ENCODE measurements around the gene OPCML.

Gene OPCML

GRCh38 chr11:132424433-132424832 lies 1107.9 kb downstream of the OPCML start:
- Histone ChIP-seq H3K27ac (no peak overlapping the region), H3K4me3 (IDR thresholded peaks at IDR 0.05; ENCODE audit: insufficient read depth, low read depth, low read length) (no peak overlapping the region), H3K36me3 (ENCODE audit: insufficient read depth) (no peaks in the 10 kb centered on the region), H3K79me2 (ENCODE audit: insufficient read depth, low read depth) (no peaks in the 10 kb centered on the region), H2AFZ (ENCODE audit: low read depth) (no peak overlapping the region), H4K20me1 (ENCODE audit: insufficient read depth) (no peaks in the 10 kb centered on the region), H3K4me1 (ENCODE audit: low read depth, poor library complexity, severe bottlenecking) (peaks cover 49% of the 10 kb centered on the region), H3K4me2 (no peak overlapping the region), H3K9ac (no peak overlapping the region), H3K27me3 (ENCODE audit: insufficient read depth, low read depth) (no peaks in the 10 kb centered on the region)
- TF ChIP-seq CTCF (conservative IDR thresholded peaks at IDR 0.05; ENCODE audit: low read depth, low read length) = no peak

- no peak overlapping the region for H3K27ac ChIP-seq
- no peak overlapping the region for H3K4me2 ChIP-seq
- H3K36me3 ChIP-seq (ENCODE audit: insufficient read depth) = no peaks in the 10 kb centered on the region
- H3K27me3 ChIP-seq (ENCODE audit: insufficient read depth, low read depth) = no peaks in the 10 kb centered on the region
- no peak overlapping the region for H2AFZ ChIP-seq (ENCODE audit: low read depth)
- H3K9ac ChIP-seq = no peak overlapping the region
- H3K4me3 ChIP-seq (IDR thresholded peaks at IDR 0.05; ENCODE audit: insufficient read depth, low read depth, low read length) = no peak overlapping the region
- H3K4me1 ChIP-seq (ENCODE audit: low read depth, poor library complexity, severe bottlenecking) = peaks cover 40% of the 10 kb centered on the region
- H3K79me2 ChIP-seq (ENCODE audit: insufficient read depth, low read depth) = no peaks in the 10 kb centered on the region
- no peaks in the 10 kb centered on the region for H4K20me1 ChIP-seq (ENCODE audit: insufficient read depth)
- TF ChIP-seq CTCF (conservative IDR thresholded peaks at IDR 0.05; ENCODE audit: low read depth, low read length) = no peak
Measured at GRCh38 chr11:132423266-132423665, 1109.0 kb downstream of the OPCML start.

- Histone ChIP-seq H2AFZ (ENCODE audit: low read depth) (no peak overlapping the region), H3K4me1 (ENCODE audit: low read depth, poor library complexity, severe bottlenecking) (peaks cover 35% of the 10 kb centered on the region), H3K4me2 (no peak overlapping the region), H3K27me3 (ENCODE audit: insufficient read depth, low read depth) (no peaks in the 10 kb centered on the region), H3K79me2 (ENCODE audit: insufficient read depth, low read depth) (no peaks in the 10 kb centered on the region), H3K27ac (no peak overlapping the region), H4K20me1 (ENCODE audit: insufficient read depth) (no peaks in the 10 kb centered on the region), H3K36me3 (ENCODE audit: insufficient read depth) (no peaks in the 10 kb centered on the region), H3K4me3 (IDR thresholded peaks at IDR 0.05; ENCODE audit: insufficient read depth, low read depth, low read length) (no peak overlapping the region), H3K9ac (no peak overlapping the region)
- TF ChIP-seq CTCF (conservative IDR thresholded peaks at IDR 0.05; ENCODE audit: low read depth, low read length) = no peak
Measured at GRCh38 chr11:132422722-132423121, 1109.6 kb downstream of the OPCML start.

- no peak for TF ChIP-seq CTCF (conservative IDR thresholded peaks at IDR 0.05; ENCODE audit: low read depth, low read length)
Measured at GRCh38 chr11:132421555-132421954, 1110.7 kb downstream of the OPCML start.

More at GRCh38 chr11:132421555-132421954, 1110.7 kb downstream of the OPCML start:
- Histone ChIP-seq H3K79me2 (ENCODE audit: insufficient read depth, low read depth) (no peaks in the 10 kb centered on the region), H3K27ac (no peak overlapping the region), H3K36me3 (ENCODE audit: insufficient read depth) (no peaks in the 10 kb centered on the region), H4K20me1 (ENCODE audit: insufficient read depth) (no peaks in the 10 kb centered on the region), H3K9ac (no peak overlapping the region), H3K4me1 (ENCODE audit: low read depth, poor library complexity, severe bottlenecking) (peaks cover 24% of the 10 kb centered on the region), H2AFZ (ENCODE audit: low read depth) (no peak overlapping the region), H3K4me2 (no peak overlapping the region), H3K27me3 (ENCODE audit: insufficient read depth, low read depth) (no peaks in the 10 kb centered on the region), H3K4me3 (IDR thresholded peaks at IDR 0.05; ENCODE audit: insufficient read depth, low read depth, low read length) (no peak overlapping the region)

Data from KMS-11 (cell line).